CD14-positive monocyte (primary cell): ENCODE results near the gene CASK. TPM values are rescaled to one million over a fixed set of nuclear protein-coding genes. Genes with fewer than 3 reads are reported as not detected.

Experiments used
- DNase-seq, 3 donors: peaks; one replicate each; pipeline ENCODE4 v3.0.0-alpha.2; 2011 to 2022
- H2AFZ ChIP-seq: 2 replicates; pipeline ENCODE4 v1.6.0; 2012; ENCODE audit warnings: mild to moderate bottlenecking, low read depth, low read length, inconsistent platforms; ENCODE audit not compliant: insufficient read depth, poor library complexity, severe bottlenecking
- H3K27ac ChIP-seq, 2 donors: 1 replicate in 1 of 2; 2 replicates in 1 of 2; pipeline ENCODE4 v1.5.1; 2012 to 2013; ENCODE audit warnings: low read length in 2 of 2, control low read depth in 1 of 2, inconsistent platforms in 1 of 2, low read depth in 1 of 2, mild to moderate bottlenecking in 1 of 2
- H3K27me3 ChIP-seq, 2 donors: one replicate each; pipeline versions ENCODE4 v1.6.0 to v1.6.1; 2011 to 2013; ENCODE audit warnings: low read length in 2 of 2; ENCODE audit not compliant: control insufficient read depth in 2 of 2, insufficient read depth in 2 of 2
- H3K36me3 ChIP-seq, 2 donors: replicated peaks in 1 of 2; 1 replicate in 1 of 2; 2 replicates in 1 of 2; pipeline versions ENCODE4 v1.5.1 to v1.6.1; 2012 to 2013; ENCODE audit warnings: low read length in 2 of 2, control low read depth in 1 of 2, inconsistent platforms in 1 of 2, mild to moderate bottlenecking in 1 of 2; ENCODE audit not compliant: insufficient read depth in 2 of 2, control insufficient read depth in 1 of 2
- H3K4me1 ChIP-seq, 2 donors: 1 replicate in 1 of 2; 2 replicates in 1 of 2; pipeline versions ENCODE4 v1.5.1 to v1.6.1; 2012 to 2013; ENCODE audit warnings: low read length in 2 of 2, control low read depth in 1 of 2, inconsistent platforms in 1 of 2, mild to moderate bottlenecking in 1 of 2, moderate library complexity in 1 of 2; ENCODE audit not compliant: insufficient read depth in 2 of 2, control insufficient read depth in 1 of 2
- H3K4me2 ChIP-seq: replicated peaks from 2 replicates; pipeline ENCODE3; 2012; ENCODE audit warnings: low read length, moderate library complexity, mild to moderate bottlenecking; ENCODE audit not compliant: poor library complexity, severe bottlenecking; ENCODE audit errors: extremely low read depth
- H3K4me3 ChIP-seq, 3 experiments: fragments of 200-600 bp in 1 of 3; sonication (generic) in 1 of 3; replicated peaks in 1 of 3; 1 replicate in 2 of 3; 2 replicates in 1 of 3; pipeline ENCODE4 v1.5.1; 2011 to 2013; ENCODE audit warnings: low read length in 3 of 3, mild to moderate bottlenecking in 3 of 3, control low read depth in 2 of 3, low read depth in 2 of 3, inconsistent platforms in 1 of 3, moderate library complexity in 1 of 3
- H3K79me2 ChIP-seq: 2 replicates; pipeline ENCODE4 v1.6.0; 2012; ENCODE audit warnings: mild to moderate bottlenecking, control low read depth, inconsistent platforms, low read length, moderate library complexity; ENCODE audit not compliant: insufficient read depth
- H3K9ac ChIP-seq: 2 replicates; pipeline ENCODE4 v1.6.0; 2017; ENCODE audit warnings: low read length, mild to moderate bottlenecking; ENCODE audit not compliant: insufficient read depth, poor library complexity, severe bottlenecking
- H3K9me3 ChIP-seq, 2 donors: replicated peaks in 1 of 2; 1 replicate in 1 of 2; 2 replicates in 1 of 2; pipeline versions ENCODE4 v1.5.1 to v1.6.1; 2012 to 2013; ENCODE audit warnings: low read length in 2 of 2, control low read depth in 1 of 2; ENCODE audit not compliant: control insufficient read depth in 1 of 2, insufficient read depth in 1 of 2
- H4K20me1 ChIP-seq: 2 replicates; pipeline ENCODE4 v1.6.0; 2012; ENCODE audit warnings: mild to moderate bottlenecking, low read length, control low read depth, moderate library complexity; ENCODE audit not compliant: insufficient read depth
- H3K27ac Mint-ChIP-seq, 7 donors: one replicate each; pipeline ENCODE4 v1.8.0; 2020; ENCODE audit warnings: mild to moderate bottlenecking in 7 of 7, mixed read lengths in 7 of 7, moderate library complexity in 6 of 7, inconsistent platforms in 2 of 7
- H3K27me3 Mint-ChIP-seq, 3 donors: one replicate each; pipeline ENCODE4 v1.8.0; 2021 to 2022; ENCODE audit warnings: low read depth in 3 of 3, mild to moderate bottlenecking in 3 of 3, mixed read lengths in 3 of 3, moderate library complexity in 3 of 3, inconsistent platforms in 1 of 3
- H3K36me3 Mint-ChIP-seq, 2 donors: one replicate each; pipeline ENCODE4 v1.8.0; 2020; ENCODE audit warnings: mixed read lengths in 2 of 2, inconsistent platforms in 1 of 2, mild to moderate bottlenecking in 1 of 2
- H3K4me1 Mint-ChIP-seq: one replicate; pipeline ENCODE4 v1.8.0; 2020; ENCODE audit warnings: mild to moderate bottlenecking, mixed read lengths
- H3K4me3 Mint-ChIP-seq, 2 donors: one replicate each; pipeline ENCODE4 v1.8.0; 2020; ENCODE audit warnings: mild to moderate bottlenecking in 2 of 2, mixed read lengths in 2 of 2, moderate library complexity in 1 of 2
- H3K9me3 Mint-ChIP-seq, 7 donors: one replicate each; pipeline ENCODE4 v1.8.0; 2020 to 2022; ENCODE audit warnings: mixed read lengths in 7 of 7, mild to moderate bottlenecking in 6 of 7, moderate library complexity in 6 of 7, inconsistent platforms in 2 of 7
- CTCF ChIP-seq: fragments of 200-600 bp; IDR thresholded peaks from one replicate; pipeline ENCODE4 v1.8.0; 2022; ENCODE audit warnings: antibody characterized with exemption, mild to moderate bottlenecking
- WGBS: methylation state at CpG from one replicate; pipeline ENCODE4 v1.1.5; 2013; ENCODE audit warnings: missing lambda C conversion rate; ENCODE audit not compliant: insufficient coverage; 5-methylcytosine and 5-hydroxymethylcytosine counted together
- intact Hi-C, 2 donors: fragments of 100-400 bp; cut with micrococcal nuclease; formaldehyde crosslinking; loops; one replicate each; pipeline versions ENCODE4 v1.15.0 to v1.15.1; 2023
- polyA plus RNA-seq, 3 donors: library from polyadenylated mRNA; depleted of rRNA in 1 of 3; unstranded in 2 of 3; stranded (reverse) in 1 of 3; fragments of 300-500 nt in 2 of 3; fragments of >200 nt in 1 of 3; fragmentation: Illumina TruSeq in 2 of 3; gene quantifications; 1 replicate in 2 of 3; 2 replicates in 1 of 3; pipeline ENCODE4 v1.2.3, GENCODE V29; 2012 to 2021

CASK gene
- polyA plus RNA-seq, 3 donors: 0.48 to 7.4 (median 2.5) TPM

GRCh38 chrX:41877167-41877566 lies 46.2 kb downstream of the CASK start:
- H4K20me1 ChIP-seq: peaks cover 13% of the 10 kb centered on the region
- H3K4me1 ChIP-seq: peaks cover 10 to 15% of the 10 kb centered on the region in 2 donors
- no peaks in the 10 kb centered on the region for H3K9me3 ChIP-seq
- no peaks in the 10 kb centered on the region for H3K36me3 ChIP-seq
- H3K36me3 Mint-ChIP-seq: no peaks in the 10 kb centered on the region
- DNase-seq: no peak
- no peaks in the 10 kb centered on the region for H3K9me3 Mint-ChIP-seq
- intact Hi-C loops: no loop called here
- no peak overlapping the region for H3K4me3 ChIP-seq
- H3K27me3 Mint-ChIP-seq: peaks cover 0 to 1% (median 0%) of the 10 kb centered on the region in 3 donors
- H3K27ac Mint-ChIP-seq: no peak overlapping the region
- no peak overlapping the region for H3K27ac ChIP-seq
- H3K4me3 Mint-ChIP-seq: peak overlapping the region in 1 of 2 donors; percentile 56
- peaks cover 25% of the 10 kb centered on the region for H3K4me1 Mint-ChIP-seq
- no CpG with 5 or more reads among the region's 2 CpGs for WGBS
- H3K27me3 ChIP-seq: no peaks in the 10 kb centered on the region
- no peak overlapping the region for H2AFZ ChIP-seq
- no peaks in the 10 kb centered on the region for H3K79me2 ChIP-seq
- no peak for TF ChIP-seq CTCF
- no peak overlapping the region for H3K4me2 ChIP-seq
- no peak overlapping the region for H3K9ac ChIP-seq

GRCh38 chrX:41875142-41875541 lies 48.2 kb downstream of the CASK start:
- H3K36me3 Mint-ChIP-seq: no peaks in the 10 kb centered on the region

More at GRCh38 chrX:41875142-41875541, 48.2 kb downstream of the CASK start:
- Histone ChIP-seq H3K27ac (no peak overlapping the region), H3K4me3 (no peak overlapping the region), H2AFZ (no peak overlapping the region), H3K4me2 (no peak overlapping the region), H3K4me1 (peaks cover 0 to 5% of the 10 kb centered on the region in 2 donors), H3K36me3 (no peaks in the 10 kb centered on the region), H3K79me2 (no peaks in the 10 kb centered on the region), H4K20me1 (peaks cover 9% of the 10 kb centered on the region), H3K27me3 (no peaks in the 10 kb centered on the region), H3K9me3 (no peaks in the 10 kb centered on the region), H3K9ac (no peak overlapping the region)
- intact Hi-C loops: no loop called here
- H3K9me3 Mint-ChIP-seq: no peaks in the 10 kb centered on the region
- TF ChIP-seq CTCF: no peak
- peaks cover 14% of the 10 kb centered on the region for H3K4me1 Mint-ChIP-seq
- H3K4me3 Mint-ChIP-seq: no peak overlapping the region
- H3K27ac Mint-ChIP-seq: peak overlapping the region in 1 of 7 donors; percentile 14
- H3K27me3 Mint-ChIP-seq: peaks cover 0 to 2% (median 1%) of the 10 kb centered on the region in 3 donors
- WGBS: no CpG with 5 or more reads among the region's 1 CpG
- no peak for DNase-seq
